Measurements from ENCODE around the gene BTBD9.
A peak's percentile ranks its signal among the peaks of the same experiment; 100 is the strongest.

Gene BTBD9

GRCh38 chr6:38503960-38504682, 135.6 kb downstream of the BTBD9 start:
- DNase-seq: no peak

GRCh38 chr6:38503032-38503773, 136.5 kb downstream of the BTBD9 start:
- no peak for DNase-seq

GRCh38 chr6:38502423-38502822, 137.3 kb downstream of the BTBD9 start:
- DNase-seq: no peak

GRCh38 chr6:38501931-38502330, 137.8 kb downstream of the BTBD9 start:
- DNase-seq: no peak

GRCh38 chr6:38499529-38500096, 140.1 kb downstream of the BTBD9 start:
- DNase-seq: no peak

GRCh38 chr6:38498805-38499445, 140.8 kb downstream of the BTBD9 start:
- no peak for DNase-seq

- DNase-seq: peak; percentile 31
These were observed 141.6 kb downstream of the BTBD9 start for GRCh38 chr6:38498085-38498484.

- DNase-seq: no peak
These were observed 142.2 kb downstream of the BTBD9 start for GRCh38 chr6:38497546-38497945.

GRCh38 chr6:38495922-38496635, 143.7 kb downstream of the BTBD9 start:
- peak; percentile 30 for DNase-seq

- no peak for DNase-seq
These were observed 144.2 kb downstream of the BTBD9 start for GRCh38 chr6:38495518-38495917.

GRCh38 chr6:38493931-38494547, 145.7 kb downstream of the BTBD9 start:
- DNase-seq: peak; percentile 67

GRCh38 chr6:38492031-38492430, 147.7 kb downstream of the BTBD9 start:
- no peak for DNase-seq

- DNase-seq: peak; percentile 43
These were observed 149.8 kb downstream of the BTBD9 start for GRCh38 chr6:38489951-38490350.

GRCh38 chr6:38487423-38487822, 152.3 kb downstream of the BTBD9 start:
- DNase-seq: no peak

- no peak for DNase-seq
These were observed 154.2 kb downstream of the BTBD9 start for GRCh38 chr6:38485488-38485887.

GRCh38 chr6:38484656-38485055, 155.1 kb downstream of the BTBD9 start:
- DNase-seq: no peak

- DNase-seq: no peak
These were observed 156.2 kb downstream of the BTBD9 start for GRCh38 chr6:38483526-38483925.

- DNase-seq: peak; percentile 18
These were observed 157.3 kb downstream of the BTBD9 start for GRCh38 chr6:38482466-38482865.

- DNase-seq: no peak
These were observed 157.9 kb downstream of the BTBD9 start for GRCh38 chr6:38481851-38482250.

- DNase-seq: no peak
These were observed 158.4 kb downstream of the BTBD9 start for GRCh38 chr6:38481211-38481836.

- no peak for DNase-seq
These were observed 159.7 kb downstream of the BTBD9 start for GRCh38 chr6:38480036-38480435.

- no peak for DNase-seq
These were observed 160.4 kb downstream of the BTBD9 start for GRCh38 chr6:38479331-38479730.

Data from fibroblast of skin of back (primary cell).